WTC11 (cell line): ENCODE measurements around the gene CEP68. TPM values are rescaled to one million over a fixed set of nuclear protein-coding genes. Genes with fewer than 3 reads are reported as not detected.

Source experiments
- ATAC-seq: fragments of 200-7000 bp; cut with Tn5 transposase; 2 replicates; pipeline ENCODE4 v1.10.0; 2021; ENCODE audit warnings: mild to moderate bottlenecking, moderate library complexity
- CTCF ChIA-PET: fragments of 300-600 bp; sonication (Branson Sonifier 250); formaldehyde crosslinking; loops from one replicate; lab custom pipeline; 2021; ENCODE audit warnings: antibody characterized with exemption; lab: Charles Lee
- POLR2A ChIA-PET: fragments of 350-600 bp; sonication (Branson Sonifier 250); formaldehyde crosslinking; loops from one replicate; lab custom pipeline; 2021; ENCODE audit warnings: antibody characterized with exemption; lab: Charles Lee
- DNase-seq: peaks from one replicate; pipeline ENCODE4 v3.0.0; 2021; ENCODE audit warnings: low spot score
- H3K27ac Mint-ChIP-seq: 2 replicates; pipeline ENCODE4 v1.8.0; 2021; ENCODE audit warnings: mixed read lengths
- H3K27me3 Mint-ChIP-seq: 2 replicates; pipeline ENCODE4 v1.8.0; 2021; ENCODE audit warnings: low read depth, mild to moderate bottlenecking, moderate library complexity, mixed read lengths
- H3K36me3 Mint-ChIP-seq: 2 replicates; pipeline ENCODE4 v1.8.0; 2021; ENCODE audit warnings: mixed read lengths
- H3K4me1 Mint-ChIP-seq: 2 replicates; pipeline ENCODE4 v1.8.0; 2022; ENCODE audit warnings: mixed read lengths
- H3K4me3 Mint-ChIP-seq: 2 replicates; pipeline ENCODE4 v1.8.0; 2021; ENCODE audit warnings: mild to moderate bottlenecking, moderate library complexity, mixed read lengths
- H3K9me3 Mint-ChIP-seq: 2 replicates; pipeline ENCODE4 v1.8.0; 2021; ENCODE audit warnings: mixed read lengths
- CBFB ChIP-seq: sonication (generic); formaldehyde crosslinking; IDR thresholded peaks from 2 replicates; pipeline ENCODE4 v1.8.1; 2022; ENCODE audit warnings: mild to moderate bottlenecking, low read depth, missing genetic modification reagents
- CREM ChIP-seq: sonication (generic); formaldehyde crosslinking; IDR thresholded peaks from 2 replicates; pipeline ENCODE4 v1.8.1; 2022; ENCODE audit warnings: mild to moderate bottlenecking, missing genetic modification reagents, moderate library complexity
- GABPB1 ChIP-seq: sonication (generic); formaldehyde crosslinking; IDR thresholded peaks from 2 replicates; pipeline ENCODE4 v1.8.1; 2023; ENCODE audit warnings: mild to moderate bottlenecking, missing genetic modification reagents
- IRF2 ChIP-seq: sonication (generic); formaldehyde crosslinking; IDR thresholded peaks from 2 replicates; pipeline ENCODE4 v1.8.0; 2022; ENCODE audit warnings: low read depth, missing genetic modification reagents, borderline replicate concordance
- MLX ChIP-seq: sonication (generic); formaldehyde crosslinking; IDR thresholded peaks from 2 replicates; pipeline ENCODE4 v1.8.1; 2023; ENCODE audit warnings: mild to moderate bottlenecking, missing genetic modification reagents, moderate library complexity
- MXD4 ChIP-seq: fragments of 250-450 bp; sonication (Bioruptor Pico); IDR thresholded peaks from 2 replicates; pipeline ENCODE4 v1.8.0; 2021; ENCODE audit warnings: mild to moderate bottlenecking, moderate library complexity, borderline replicate concordance
- NR2C2 ChIP-seq: sonication (generic); formaldehyde crosslinking; IDR thresholded peaks from 2 replicates; pipeline ENCODE4 v1.8.0; 2022; ENCODE audit warnings: mild to moderate bottlenecking, missing genetic modification reagents
- PRDM15 ChIP-seq: sonication (generic); formaldehyde crosslinking; IDR thresholded peaks from 2 replicates; pipeline ENCODE4 v1.8.0; 2022; ENCODE audit warnings: missing genetic modification reagents
- PREB ChIP-seq: sonication (generic); formaldehyde crosslinking; IDR thresholded peaks from 2 replicates; pipeline ENCODE4 v1.8.1; 2022; ENCODE audit warnings: mild to moderate bottlenecking, missing genetic modification reagents, moderate library complexity, borderline replicate concordance
- PRRX2 ChIP-seq: fragments of 250-450 bp; sonication (Bioruptor Pico); IDR thresholded peaks from 2 replicates; pipeline ENCODE4 v1.8.0; 2021; ENCODE audit warnings: mild to moderate bottlenecking
- STAT6 ChIP-seq: sonication (generic); formaldehyde crosslinking; conservative IDR thresholded peaks from 2 replicates; pipeline ENCODE4 v1.8.1; 2023; ENCODE audit warnings: mild to moderate bottlenecking, low read depth, missing genetic modification reagents, moderate library complexity
- ZNF232 ChIP-seq: sonication (generic); formaldehyde crosslinking; IDR thresholded peaks from 2 replicates; pipeline ENCODE4 v1.8.0; 2022; ENCODE audit warnings: mild to moderate bottlenecking, missing genetic modification reagents
- ZNF263 ChIP-seq: sonication (generic); formaldehyde crosslinking; IDR thresholded peaks from 2 replicates; pipeline ENCODE4 v1.8.1; 2022; ENCODE audit warnings: low read depth, mild to moderate bottlenecking, moderate library complexity, missing genetic modification reagents
- ZNF396 ChIP-seq: fragments of 250-450 bp; sonication (Bioruptor Pico); IDR thresholded peaks from 2 replicates; pipeline ENCODE4 v1.8.0; 2021; ENCODE audit warnings: mild to moderate bottlenecking, moderate library complexity, borderline replicate concordance
- total RNA-seq: library from RNA; stranded (reverse); gene quantifications from 3 replicates; pipeline ENCODE4 v1.2.3, GENCODE V29; 2021
- TF ChIP-seq, protein P1 (sequence below): fragments of 200-600 bp; IDR thresholded peaks from 2 replicates; pipeline ENCODE4 v1.8.0; 2022; ENCODE audit warnings: antibody characterized with exemption
- TF ChIP-seq, protein P2 (sequence below): sonication (generic); formaldehyde crosslinking; IDR thresholded peaks from 2 replicates; pipeline ENCODE4 v1.8.0; 2022; ENCODE audit warnings: mild to moderate bottlenecking, missing genetic modification reagents
- TF ChIP-seq, protein P3 (sequence below): sonication (generic); formaldehyde crosslinking; IDR thresholded peaks from 2 replicates; pipeline ENCODE4 v1.8.1; 2022; ENCODE audit warnings: low read depth, missing genetic modification reagents, borderline replicate concordance
- TF ChIP-seq, protein P4 (sequence below): sonication (generic); formaldehyde crosslinking; IDR thresholded peaks from 2 replicates; pipeline ENCODE4 v1.8.0; 2022; ENCODE audit warnings: mild to moderate bottlenecking, missing genetic modification reagents

The CEP68 gene
- total RNA-seq, 1 experiment from 2014 or later, result 16.7 TPM

DNA sequence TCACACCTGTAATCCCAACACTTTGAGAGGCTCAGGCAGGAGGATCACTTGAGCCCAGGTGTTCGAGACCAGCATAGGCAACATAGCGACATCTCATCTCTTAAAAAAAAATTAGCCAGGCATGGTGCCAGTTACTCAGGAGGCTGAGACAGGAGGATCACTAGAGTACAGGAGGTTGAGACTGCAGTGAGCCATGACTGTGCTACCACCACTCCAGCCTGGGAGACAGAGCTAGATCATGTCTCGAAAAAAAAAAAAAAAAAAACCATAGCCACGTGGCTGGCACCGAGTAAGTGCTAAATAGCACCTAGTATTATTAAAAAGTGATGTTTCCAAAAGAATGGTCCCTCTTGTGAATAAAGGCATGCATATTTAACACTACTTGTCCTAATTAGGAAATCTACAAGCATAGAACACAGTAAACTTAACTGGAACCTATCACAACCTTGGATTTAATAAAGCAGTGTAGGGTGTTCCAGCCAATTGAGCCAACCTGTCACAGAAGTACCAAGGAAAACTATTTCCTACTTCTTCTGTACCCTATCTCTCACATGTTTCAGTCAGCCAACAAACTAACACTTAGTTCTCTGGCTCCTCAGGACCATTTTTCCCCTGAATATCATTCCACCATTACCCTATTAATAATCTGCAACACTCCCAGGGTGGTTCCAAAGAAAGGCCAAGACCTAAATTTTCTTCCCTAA is 64.9 kb downstream of the CEP68 start:
- CTCF ChIA-PET, result no interaction called here
- Mint-ChIP-seq H3K9me3 (no peaks in the 10 kb centered on the region), H3K27ac (peak overlapping the region; percentile 70; the same call in 1 of the 2 replicates), H3K4me1 (peaks cover 16% of the 10 kb centered on the region), H3K36me3 (no peaks in the 10 kb centered on the region), H3K4me3 (no peak overlapping the region), H3K27me3 (no peaks in the 10 kb centered on the region)
- DNase-seq, result no peak
- no peak for ATAC-seq
- POLR2A ChIA-PET, result interaction anchor here (0.6 to 0.9 kb wide), 2 partner anchors 9 to 520 kb away, joined by 4 to 6 read pairs; partner anchors contain the start of gene RAB1A
- TF ChIP-seq IRF2 (no peak), ZNF232 (no peak), ZNF396 (CRISPR knock-in tag) (no peak), PRRX2 (CRISPR knock-in tag) (no peak)

- H3K9me3 Mint-ChIP-seq, result no peaks in the 10 kb centered on the region
- CTCF ChIA-PET, result interaction anchor here (0.7 kb wide), 1 partner anchor 176 kb away, joined by 4 read pairs; no protein-coding TSS in a partner anchor
- POLR2A ChIA-PET, result no interaction called here
- no peaks in the 10 kb centered on the region for H3K27me3 Mint-ChIP-seq
- no peaks in the 10 kb centered on the region for H3K36me3 Mint-ChIP-seq
- no peak overlapping the region for H3K27ac Mint-ChIP-seq
- peaks cover 26% of the 10 kb centered on the region for H3K4me1 Mint-ChIP-seq
- no peak for DNase-seq
- ATAC-seq, result no peak
- no peak overlapping the region for H3K4me3 Mint-ChIP-seq
- TF ChIP-seq, protein P1, sequence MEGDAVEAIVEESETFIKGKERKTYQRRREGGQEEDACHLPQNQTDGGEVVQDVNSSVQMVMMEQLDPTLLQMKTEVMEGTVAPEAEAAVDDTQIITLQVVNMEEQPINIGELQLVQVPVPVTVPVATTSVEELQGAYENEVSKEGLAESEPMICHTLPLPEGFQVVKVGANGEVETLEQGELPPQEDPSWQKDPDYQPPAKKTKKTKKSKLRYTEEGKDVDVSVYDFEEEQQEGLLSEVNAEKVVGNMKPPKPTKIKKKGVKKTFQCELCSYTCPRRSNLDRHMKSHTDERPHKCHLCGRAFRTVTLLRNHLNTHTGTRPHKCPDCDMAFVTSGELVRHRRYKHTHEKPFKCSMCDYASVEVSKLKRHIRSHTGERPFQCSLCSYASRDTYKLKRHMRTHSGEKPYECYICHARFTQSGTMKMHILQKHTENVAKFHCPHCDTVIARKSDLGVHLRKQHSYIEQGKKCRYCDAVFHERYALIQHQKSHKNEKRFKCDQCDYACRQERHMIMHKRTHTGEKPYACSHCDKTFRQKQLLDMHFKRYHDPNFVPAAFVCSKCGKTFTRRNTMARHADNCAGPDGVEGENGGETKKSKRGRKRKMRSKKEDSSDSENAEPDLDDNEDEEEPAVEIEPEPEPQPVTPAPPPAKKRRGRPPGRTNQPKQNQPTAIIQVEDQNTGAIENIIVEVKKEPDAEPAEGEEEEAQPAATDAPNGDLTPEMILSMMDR, result no peak
- TF ChIP-seq, protein P2, sequence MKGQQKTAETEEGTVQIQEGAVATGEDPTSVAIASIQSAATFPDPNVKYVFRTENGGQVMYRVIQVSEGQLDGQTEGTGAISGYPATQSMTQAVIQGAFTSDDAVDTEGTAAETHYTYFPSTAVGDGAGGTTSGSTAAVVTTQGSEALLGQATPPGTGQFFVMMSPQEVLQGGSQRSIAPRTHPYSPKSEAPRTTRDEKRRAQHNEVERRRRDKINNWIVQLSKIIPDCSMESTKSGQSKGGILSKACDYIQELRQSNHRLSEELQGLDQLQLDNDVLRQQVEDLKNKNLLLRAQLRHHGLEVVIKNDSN, result no peak
- TF ChIP-seq MXD4 (CRISPR knock-in tag) (no peak), STAT6 (CRISPR knock-in tag) (no peak), CBFB (CRISPR knock-in tag) (no peak), MLX (CRISPR knock-in tag) (no peak), GABPB1 (no peak), PRDM15 (CRISPR knock-in tag) (no peak), CREM (CRISPR knock-in tag) (no peak), PREB (CRISPR knock-in tag) (no peak), NR2C2 (no peak), ZNF263 (CRISPR knock-in tag) (no peak)
- TF ChIP-seq, protein P3, sequence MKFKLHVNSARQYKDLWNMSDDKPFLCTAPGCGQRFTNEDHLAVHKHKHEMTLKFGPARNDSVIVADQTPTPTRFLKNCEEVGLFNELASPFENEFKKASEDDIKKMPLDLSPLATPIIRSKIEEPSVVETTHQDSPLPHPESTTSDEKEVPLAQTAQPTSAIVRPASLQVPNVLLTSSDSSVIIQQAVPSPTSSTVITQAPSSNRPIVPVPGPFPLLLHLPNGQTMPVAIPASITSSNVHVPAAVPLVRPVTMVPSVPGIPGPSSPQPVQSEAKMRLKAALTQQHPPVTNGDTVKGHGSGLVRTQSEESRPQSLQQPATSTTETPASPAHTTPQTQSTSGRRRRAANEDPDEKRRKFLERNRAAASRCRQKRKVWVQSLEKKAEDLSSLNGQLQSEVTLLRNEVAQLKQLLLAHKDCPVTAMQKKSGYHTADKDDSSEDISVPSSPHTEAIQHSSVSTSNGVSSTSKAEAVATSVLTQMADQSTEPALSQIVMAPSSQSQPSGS (CRISPR knock-in tag), result no peak
- TF ChIP-seq, protein P4, sequence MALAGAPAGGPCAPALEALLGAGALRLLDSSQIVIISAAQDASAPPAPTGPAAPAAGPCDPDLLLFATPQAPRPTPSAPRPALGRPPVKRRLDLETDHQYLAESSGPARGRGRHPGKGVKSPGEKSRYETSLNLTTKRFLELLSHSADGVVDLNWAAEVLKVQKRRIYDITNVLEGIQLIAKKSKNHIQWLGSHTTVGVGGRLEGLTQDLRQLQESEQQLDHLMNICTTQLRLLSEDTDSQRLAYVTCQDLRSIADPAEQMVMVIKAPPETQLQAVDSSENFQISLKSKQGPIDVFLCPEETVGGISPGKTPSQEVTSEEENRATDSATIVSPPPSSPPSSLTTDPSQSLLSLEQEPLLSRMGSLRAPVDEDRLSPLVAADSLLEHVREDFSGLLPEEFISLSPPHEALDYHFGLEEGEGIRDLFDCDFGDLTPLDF (CRISPR knock-in tag), result no peak
Observed at GRCh38 chr2:65122313-65122712, 66.1 kb downstream of the CEP68 start.
